ENCODE data around the gene IHH. TPM values are rescaled to one million over a fixed set of nuclear protein-coding genes. Genes with fewer than 3 reads are reported as not detected.

Gene IHH
- total RNA-seq, 1 experiment from 2014 or later: 0.07 TPM

Small RNA genes within 50 kb of the gene (microRNA-seq; reads per million reads assigned to microRNA genes)
- 1.0 reads per million for gene MIR3131 (ENCODE audit: unreplicated experiment)

Other genes starting within 250 kb of the IHH start
- gene PRKAG3, start 229.1 kb downstream of the IHH start, total RNA-seq (2014; rRNA removed): not detected in 2 replicates
- not detected in 2 replicates for gene WNT6, start 201.1 kb downstream of the IHH start, total RNA-seq (2014; rRNA removed)
- gene WNT10A, start 180.1 kb downstream of the IHH start, total RNA-seq (2014; rRNA removed): 0.40 and 3.3 TPM in 2 replicates
- gene CDK5R2, start 101.3 kb downstream of the IHH start, total RNA-seq (2014; rRNA removed): 0.11 and 0.35 TPM in 2 replicates
- gene FEV, start 75.7 kb downstream of the IHH start, total RNA-seq (2014; rRNA removed): 0.07 TPM in 1 of 2 replicates, not detected in the other
- 6.4 and 13.5 TPM in 2 replicates for gene CRYBA2, start 67.5 kb downstream of the IHH start, total RNA-seq (2014; rRNA removed)
- gene CFAP65, start 19.4 kb downstream of the IHH start, total RNA-seq (2014; rRNA removed): 0.17 and 0.18 TPM in 2 replicates
- 16.7 and 18.5 TPM in 2 replicates for gene NHEJ1, start 99.9 kb upstream of the IHH start, total RNA-seq (2014; rRNA removed)
- 1.4 and 1.7 TPM in 2 replicates for gene SLC23A3, start 109.1 kb upstream of the IHH start, total RNA-seq (2014; rRNA removed)
- gene CNPPD1, start 116.0 kb upstream of the IHH start, total RNA-seq (2014; rRNA removed): 38.2 and 44.0 TPM in 2 replicates
- gene RETREG2, start 117.4 kb upstream of the IHH start, total RNA-seq (2014; rRNA removed): 61.0 and 87.2 TPM in 2 replicates
- gene ZFAND2B, start 145.9 kb upstream of the IHH start, total RNA-seq (2014; rRNA removed): 47.5 and 49.5 TPM in 2 replicates
- gene ABCB6, start 158.0 kb upstream of the IHH start, total RNA-seq (2014; rRNA removed): 21.1 and 23.9 TPM in 2 replicates
- 59.6 and 77.2 TPM in 2 replicates for gene ATG9A, start 168.7 kb upstream of the IHH start, total RNA-seq (2014; rRNA removed)
- 67.9 and 78.5 TPM in 2 replicates for gene ANKZF1, start 168.9 kb upstream of the IHH start, total RNA-seq (2014; rRNA removed)
- 6.0 and 6.1 TPM in 2 replicates for gene GLB1L, start 184.5 kb upstream of the IHH start, total RNA-seq (2014; rRNA removed)
- 13.8 and 16.3 TPM in 2 replicates for gene STK16, start 184.6 kb upstream of the IHH start, total RNA-seq (2014; rRNA removed)
- not detected in 2 replicates for gene TUBA4B, start 192.3 kb upstream of the IHH start, total RNA-seq (2014; rRNA removed)
- 75.4 and 87.9 TPM in 2 replicates for gene TUBA4A, start 193.0 kb upstream of the IHH start, total RNA-seq (2014; rRNA removed)
- gene DNAJB2, start 218.4 kb upstream of the IHH start, total RNA-seq (2014; rRNA removed): 62.3 and 98.4 TPM in 2 replicates
- 0.07 TPM in 1 of 2 replicates, not detected in the other for gene PTPRN, start 248.5 kb upstream of the IHH start, total RNA-seq (2014; rRNA removed)

All from PC-3 (cell line).